Neural progenitor cell (in vitro differentiated cells): ENCODE data around the gene PSENEN. TPM values are rescaled to one million over a fixed set of nuclear protein-coding genes. Genes with fewer than 3 reads are reported as not detected.

Experiments
- DNase-seq: peaks from one replicate; pipeline ENCODE4 v3.0.0-alpha.2; 2016; ENCODE audit warnings: low spot score
- H2AFZ ChIP-seq: fragments of 200-600 bp; sonication (generic); replicated peaks from 2 replicates; pipeline ENCODE4 v1.6.1; 2016; ENCODE audit warnings: antibody characterized with exemption
- H3F3A ChIP-seq: fragments of 200-600 bp; sonication (generic); 2 replicates; pipeline ENCODE4 v1.6.1; 2016; ENCODE audit warnings: antibody characterized with exemption, low read depth
- H3K27ac ChIP-seq: fragments of 200-600 bp; sonication (generic); 2 replicates; pipeline ENCODE4 v1.5.1; 2016; ENCODE audit warnings: mild to moderate bottlenecking
- H3K27me3 ChIP-seq: fragments of 200-600 bp; sonication (generic); 2 replicates; pipeline ENCODE4 v1.6.1; 2016; ENCODE audit warnings: mild to moderate bottlenecking, moderate library complexity
- H3K36me3 ChIP-seq: fragments of 200-600 bp; sonication (generic); 2 replicates; pipeline ENCODE4 v1.5.1; 2016
- H3K4me1 ChIP-seq: fragments of 200-600 bp; sonication (generic); 2 replicates; pipeline ENCODE4 v1.6.1; 2016; ENCODE audit warnings: mixed run types
- H3K4me2 ChIP-seq: fragments of 200-600 bp; sonication (generic); 2 replicates; pipeline ENCODE4 v1.6.1; 2016
- H3K4me3 ChIP-seq: fragments of 200-600 bp; sonication (generic); 2 replicates; pipeline ENCODE4 v1.5.1; 2016
- H3K79me2 ChIP-seq: fragments of 200-600 bp; sonication (generic); 2 replicates; pipeline ENCODE4 v1.6.1; 2016; ENCODE audit warnings: low read depth
- H3K9ac ChIP-seq: fragments of 200-600 bp; sonication (generic); 2 replicates; pipeline ENCODE4 v1.6.1; 2016
- H3K9me3 ChIP-seq: fragments of 200-600 bp; sonication (generic); 2 replicates; pipeline ENCODE4 v1.5.1; 2016; ENCODE audit warnings: low read depth
- H4K20me1 ChIP-seq: fragments of 200-600 bp; sonication (generic); 2 replicates; pipeline ENCODE4 v1.6.1; 2016; ENCODE audit warnings: low read depth
- H3K27ac Mint-ChIP-seq: 3 replicates; pipeline ENCODE4 v1.8.0; 2021; ENCODE audit warnings: mixed read lengths
- H3K27me3 Mint-ChIP-seq: 2 replicates; pipeline ENCODE4 v1.8.0; 2022; ENCODE audit warnings: low read depth, mild to moderate bottlenecking, inconsistent platforms, moderate library complexity, mixed read lengths; ENCODE audit not compliant: insufficient read depth
- H3K36me3 Mint-ChIP-seq: 3 replicates; pipeline ENCODE4 v1.8.0; 2021; ENCODE audit warnings: mixed read lengths
- H3K4me1 Mint-ChIP-seq: 3 replicates; pipeline ENCODE4 v1.8.0; 2021; ENCODE audit warnings: mixed read lengths
- H3K4me3 Mint-ChIP-seq: 3 replicates; pipeline ENCODE4 v1.8.0; 2021; ENCODE audit warnings: mild to moderate bottlenecking, moderate library complexity, mixed read lengths
- H3K9me3 Mint-ChIP-seq: 3 replicates; pipeline ENCODE4 v1.8.0; 2020; ENCODE audit warnings: mixed read lengths
- EZH2 ChIP-seq: fragments of 200-600 bp; sonication (generic); IDR thresholded peaks from 2 replicates; pipeline ENCODE4 v1.6.1; 2017; ENCODE audit warnings: antibody characterized with exemption, mild to moderate bottlenecking, moderate library complexity
- EZH2phosphoT487 ChIP-seq: fragments of 200-600 bp; sonication (generic); IDR thresholded peaks from 2 replicates; pipeline ENCODE4 v1.6.1; 2017; ENCODE audit warnings: antibody characterized with exemption
- total RNA-seq: library from RNA; depleted of rRNA; stranded (reverse); fragments of >200 nt; gene quantifications from 2 replicates; pipeline ENCODE4 v1.2.3, GENCODE V29; 2015; ENCODE audit warnings: low replicate concordance
- TF ChIP-seq, protein P1 (sequence below): fragments of 200-600 bp; sonication (generic); IDR thresholded peaks from 2 replicates; pipeline ENCODE4 v1.5.1; 2017; ENCODE audit warnings: antibody characterized with exemption, mild to moderate bottlenecking

PSENEN gene
- total RNA-seq, 1 donor from 2014 or later = 10.9 TPM

DNA sequence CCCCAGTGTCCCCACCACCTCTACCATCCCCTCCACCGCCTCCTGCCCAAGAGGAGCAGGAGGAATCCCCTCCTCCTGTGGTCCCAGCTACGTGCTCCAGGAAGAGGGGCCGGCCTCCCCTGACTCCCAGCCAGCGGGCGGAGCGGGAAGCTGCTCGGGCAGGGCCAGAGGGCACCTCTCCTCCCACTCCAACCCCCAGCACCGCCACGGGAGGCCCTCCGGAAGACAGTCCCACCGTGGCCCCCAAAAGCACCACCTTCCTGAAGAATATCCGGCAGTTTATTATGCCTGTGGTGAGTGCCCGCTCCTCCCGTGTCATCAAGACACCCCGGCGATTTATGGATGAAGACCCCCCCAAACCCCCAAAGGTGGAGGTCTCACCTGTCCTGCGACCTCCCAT is 24.8 kb upstream of the PSENEN start:
- no peak overlapping the region for H3K27ac ChIP-seq
- peaks cover 10% of the 10 kb centered on the region for H3K4me1 ChIP-seq
- no peak overlapping the region for H2AFZ ChIP-seq
- H3K36me3 ChIP-seq = no peaks in the 10 kb centered on the region
- peaks cover 16% of the 10 kb centered on the region for H3F3A ChIP-seq
- H3K27me3 Mint-ChIP-seq = peaks cover 6% of the 10 kb centered on the region
- no peak overlapping the region for H3K27ac Mint-ChIP-seq
- peaks cover 22% of the 10 kb centered on the region for H3K4me1 Mint-ChIP-seq
- no peak for DNase-seq
- peak overlapping the region; percentile 69 for H3K4me3 Mint-ChIP-seq
- peaks cover 22% of the 10 kb centered on the region for H3K79me2 ChIP-seq
- H3K27me3 ChIP-seq = peaks cover 3% of the 10 kb centered on the region
- H3K9ac ChIP-seq = no peak overlapping the region
- H3K4me3 ChIP-seq = no peak overlapping the region
- H3K9me3 Mint-ChIP-seq = no peaks in the 10 kb centered on the region
- no peak for TF ChIP-seq EZH2
- no peak for TF ChIP-seq EZH2phosphoT487
- TF ChIP-seq, protein P1, sequence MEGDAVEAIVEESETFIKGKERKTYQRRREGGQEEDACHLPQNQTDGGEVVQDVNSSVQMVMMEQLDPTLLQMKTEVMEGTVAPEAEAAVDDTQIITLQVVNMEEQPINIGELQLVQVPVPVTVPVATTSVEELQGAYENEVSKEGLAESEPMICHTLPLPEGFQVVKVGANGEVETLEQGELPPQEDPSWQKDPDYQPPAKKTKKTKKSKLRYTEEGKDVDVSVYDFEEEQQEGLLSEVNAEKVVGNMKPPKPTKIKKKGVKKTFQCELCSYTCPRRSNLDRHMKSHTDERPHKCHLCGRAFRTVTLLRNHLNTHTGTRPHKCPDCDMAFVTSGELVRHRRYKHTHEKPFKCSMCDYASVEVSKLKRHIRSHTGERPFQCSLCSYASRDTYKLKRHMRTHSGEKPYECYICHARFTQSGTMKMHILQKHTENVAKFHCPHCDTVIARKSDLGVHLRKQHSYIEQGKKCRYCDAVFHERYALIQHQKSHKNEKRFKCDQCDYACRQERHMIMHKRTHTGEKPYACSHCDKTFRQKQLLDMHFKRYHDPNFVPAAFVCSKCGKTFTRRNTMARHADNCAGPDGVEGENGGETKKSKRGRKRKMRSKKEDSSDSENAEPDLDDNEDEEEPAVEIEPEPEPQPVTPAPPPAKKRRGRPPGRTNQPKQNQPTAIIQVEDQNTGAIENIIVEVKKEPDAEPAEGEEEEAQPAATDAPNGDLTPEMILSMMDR = no peak
- no peaks in the 10 kb centered on the region for H3K9me3 ChIP-seq
- H3K4me2 ChIP-seq = no peak overlapping the region
- peaks cover 23% of the 10 kb centered on the region for H4K20me1 ChIP-seq
- H3K36me3 Mint-ChIP-seq = peaks cover 27% of the 10 kb centered on the region

DNA sequence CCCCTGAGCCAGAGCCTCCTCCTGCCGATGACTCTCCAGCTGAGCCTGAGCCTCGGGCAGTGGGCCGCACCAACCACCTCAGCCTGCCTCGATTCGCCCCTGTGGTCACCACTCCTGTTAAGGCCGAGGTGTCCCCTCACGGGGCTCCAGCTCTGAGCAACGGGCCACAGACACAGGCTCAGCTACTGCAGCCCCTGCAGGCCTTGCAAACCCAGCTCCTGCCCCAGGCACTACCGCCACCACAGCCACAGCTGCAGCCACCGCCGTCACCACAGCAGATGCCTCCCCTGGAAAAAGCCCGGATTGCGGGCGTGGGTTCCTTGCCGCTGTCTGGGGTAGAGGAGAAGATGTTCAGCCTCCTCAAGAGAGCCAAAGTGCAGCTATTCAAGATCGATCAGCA is 24.1 kb upstream of the PSENEN start:
- Mint-ChIP-seq H3K4me3 (no peak overlapping the region), H3K27me3 (peaks cover 7% of the 10 kb centered on the region), H3K4me1 (peaks cover 14% of the 10 kb centered on the region), H3K9me3 (no peaks in the 10 kb centered on the region), H3K27ac (no peak overlapping the region), H3K36me3 (peaks cover 32% of the 10 kb centered on the region)
- Histone ChIP-seq H3K9ac (no peak overlapping the region), H3K79me2 (peaks cover 22% of the 10 kb centered on the region), H3K27ac (no peak overlapping the region), H3K4me2 (no peak overlapping the region), H3K4me1 (peaks cover 5% of the 10 kb centered on the region), H2AFZ (no peak overlapping the region), H3F3A (peaks cover 9% of the 10 kb centered on the region), H4K20me1 (peaks cover 23% of the 10 kb centered on the region), H3K9me3 (no peaks in the 10 kb centered on the region), H3K4me3 (no peak overlapping the region), H3K36me3 (no peaks in the 10 kb centered on the region), H3K27me3 (no peaks in the 10 kb centered on the region)
- TF ChIP-seq EZH2phosphoT487 (no peak), EZH2 (no peak)
- TF ChIP-seq, protein P1 = no peak
- DNase-seq = no peak

DNA sequence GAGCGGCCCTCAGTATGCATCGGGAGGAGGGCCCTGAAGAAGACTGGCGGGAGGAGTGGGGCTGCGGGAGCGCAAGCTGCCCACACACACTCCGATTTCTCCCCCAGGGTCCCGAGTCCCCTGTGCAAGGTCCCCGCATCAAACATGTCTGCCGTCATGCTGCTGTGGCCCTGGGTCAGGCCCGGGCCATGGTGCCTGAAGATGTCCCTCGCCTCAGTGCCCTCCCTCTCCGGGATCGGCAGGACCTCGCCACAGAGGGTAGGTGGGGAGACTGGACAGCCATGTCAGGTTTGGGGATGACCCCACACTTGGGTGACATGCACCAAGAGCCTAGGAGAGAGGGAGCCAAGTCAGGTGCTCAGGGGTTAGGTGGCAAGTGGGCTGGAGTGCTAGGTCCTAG is 23.0 kb upstream of the PSENEN start:
- Histone ChIP-seq H3K79me2 (peaks cover 22% of the 10 kb centered on the region), H4K20me1 (peaks cover 23% of the 10 kb centered on the region), H3K27ac (no peak overlapping the region), H3K4me3 (no peak overlapping the region), H3K9ac (no peak overlapping the region), H3K4me1 (peaks cover 5% of the 10 kb centered on the region), H3K27me3 (no peaks in the 10 kb centered on the region), H3K36me3 (no peaks in the 10 kb centered on the region), H3F3A (peaks cover under 1% of the 10 kb centered on the region), H3K4me2 (no peak overlapping the region), H2AFZ (no peak overlapping the region), H3K9me3 (no peaks in the 10 kb centered on the region)
- peaks cover 34% of the 10 kb centered on the region for H3K36me3 Mint-ChIP-seq
- no peaks in the 10 kb centered on the region for H3K9me3 Mint-ChIP-seq
- H3K4me3 Mint-ChIP-seq = peak overlapping the region; percentile 21
- peaks cover 9% of the 10 kb centered on the region for H3K4me1 Mint-ChIP-seq
- no peak overlapping the region for H3K27ac Mint-ChIP-seq
- DNase-seq = no peak
- H3K27me3 Mint-ChIP-seq = peaks cover 10% of the 10 kb centered on the region
- TF ChIP-seq, protein P1 = no peak
